Sciatic nerve (tissue), 2 donors: Measurements from ENCODE around the gene GALNT2. TPM values are rescaled to one million over a fixed set of nuclear protein-coding genes. Genes with fewer than 3 reads are reported as not detected.

Experiments
- ATAC-seq: fragments of 200-7000 bp; cut with Tn5 transposase; one replicate; pipeline ENCODE4 v1.9.1; 2020; ENCODE audit warnings: mild to moderate bottlenecking, moderate library complexity
- DNase-seq: peaks from one replicate; pipeline ENCODE4 v3.0.0-alpha.2; 2020; ENCODE audit warnings: low spot score
- intact Hi-C: fragments of 100-400 bp; cut with DNase I; formaldehyde crosslinking; loops from one replicate; pipeline ENCODE4 v1.14.2; 2022
- total RNA-seq: library from RNA; stranded (reverse); fragmentation: NEBNext Ultra II Directional; extraction: Animal tissue kit (Norgen Biotek cat#: 25700); gene quantifications from one replicate; pipeline ENCODE4 v1.2.1, GENCODE V29; 2021
- donor health status: DM: no; HTN: no; CAD: no.
- donor health status: DM: no; HTN: no; CAD: no.

GALNT2 gene
- total RNA-seq, 1 donor from 2014 or later: 67.3 TPM

- peak; percentile 48 for ATAC-seq
Measured at GRCh38 chr1:230230948-230231773, 164.1 kb downstream of the GALNT2 start.

GRCh38 chr1:230231774-230232145, 164.7 kb downstream of the GALNT2 start:
- ATAC-seq (peak; percentile 93), DNase-seq (peak; percentile 78)
- intact Hi-C loops: no loop called here

More at GRCh38 chr1:230230948-230231773, 164.1 kb downstream of the GALNT2 start:
- intact Hi-C loops: no loop called here
- no peak for DNase-seq

GRCh38 chr1:230232371-230232771, 165.3 kb downstream of the GALNT2 start:
- no peak for ATAC-seq
- intact Hi-C loops: no loop called here
- DNase-seq: no peak

- intact Hi-C loops: no loop called here
- ATAC-seq: no peak
- no peak for DNase-seq
Measured at GRCh38 chr1:230233786-230234185, 166.7 kb downstream of the GALNT2 start.

GRCh38 chr1:230235876-230236275, 168.8 kb downstream of the GALNT2 start:
- DNase-seq (no peak), ATAC-seq (no peak)
- intact Hi-C loops: no loop called here

- intact Hi-C loops: no loop called here
- ATAC-seq: no peak
- no peak for DNase-seq
Measured at GRCh38 chr1:230236301-230237008, 169.4 kb downstream of the GALNT2 start.

- ATAC-seq (no peak), DNase-seq (no peak)
- intact Hi-C loops: no loop called here
Measured at GRCh38 chr1:230237009-230237370, 170.0 kb downstream of the GALNT2 start.

- DNase-seq (no peak), ATAC-seq (no peak)
- intact Hi-C loops: no loop called here
Measured at GRCh38 chr1:230237805-230238204, 170.8 kb downstream of the GALNT2 start.

- DNase-seq (no peak), ATAC-seq (no peak)
- intact Hi-C loops: no loop called here
Measured at GRCh38 chr1:230240446-230241086, 173.5 kb downstream of the GALNT2 start.

GRCh38 chr1:230242326-230242725, 175.3 kb downstream of the GALNT2 start:
- intact Hi-C loops: no loop called here
- no peak for ATAC-seq
- no peak for DNase-seq

- DNase-seq (no peak), ATAC-seq (no peak)
- intact Hi-C loops: no loop called here
Measured at GRCh38 chr1:230243146-230243545, 176.1 kb downstream of the GALNT2 start.

GRCh38 chr1:230243583-230244353, 176.7 kb downstream of the GALNT2 start:
- intact Hi-C loops: no loop called here
- no peak for DNase-seq
- ATAC-seq: no peak

GRCh38 chr1:230246551-230246950, 179.5 kb downstream of the GALNT2 start:
- intact Hi-C loops: no loop called here
- ATAC-seq: no peak

GRCh38 chr1:230248016-230248888, 181.2 kb downstream of the GALNT2 start:
- ATAC-seq (no peak), DNase-seq (no peak)
- intact Hi-C loops: no loop called here

More at GRCh38 chr1:230246551-230246950, 179.5 kb downstream of the GALNT2 start:
- no peak for DNase-seq

- intact Hi-C loops: no loop called here
- no peak for DNase-seq
- no peak for ATAC-seq
Measured at GRCh38 chr1:230248889-230249270, 181.8 kb downstream of the GALNT2 start.

GRCh38 chr1:230249695-230250480, 182.8 kb downstream of the GALNT2 start:
- no peak for DNase-seq
- ATAC-seq: peak; percentile 62
- intact Hi-C loops: no loop called here

GRCh38 chr1:230250666-230251065, 183.6 kb downstream of the GALNT2 start:
- ATAC-seq (no peak), DNase-seq (no peak)
- intact Hi-C loops: no loop called here
